SK-N-MC (cell line): ENCODE measurements around the gene KLK11.

Experiments used
- EZH2 ChIP-seq: fragments of 200-600 bp; sonication (generic); IDR thresholded peaks from one replicate; pipeline ENCODE4 v1.6.1; 2017; ENCODE audit warnings: antibody characterized with exemption
- POLR2AphosphoS5 ChIP-seq: IDR thresholded peaks from 2 replicates; pipeline ENCODE4 v1.6.1; 2012; ENCODE audit warnings: mild to moderate bottlenecking, low read depth, low read length, borderline replicate concordance

DNA sequence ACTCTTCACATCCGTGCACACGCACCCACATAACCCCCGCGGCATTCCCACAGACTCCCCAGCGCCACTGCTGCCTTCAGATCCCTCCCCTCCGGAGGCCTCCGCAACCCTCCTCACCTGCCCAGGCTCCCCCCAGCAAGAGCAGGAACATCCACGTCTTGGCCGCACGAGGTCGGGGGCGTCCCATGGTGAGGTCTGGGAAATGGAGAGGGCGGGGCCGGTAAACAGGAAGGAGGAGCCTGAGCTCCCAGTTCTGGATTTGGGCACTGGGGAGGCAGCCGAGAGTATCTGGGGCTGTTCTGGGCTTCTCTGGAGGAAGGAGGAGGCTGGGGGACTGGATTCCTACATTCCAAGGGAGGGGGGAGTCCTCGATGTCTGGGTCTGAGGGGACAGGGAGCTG lies 25.4 kb downstream of the KLK11 start:
- TF ChIP-seq EZH2 = no peak
- TF ChIP-seq POLR2AphosphoS5 = no peak
